ENCODE measurements around the gene AARSD1.
A peak's percentile ranks its signal among the peaks of the same experiment; 100 is the strongest.
"Not testable (repeated sequence)": the region's sequence is repeated elsewhere in the genome, so short reads cannot be mapped to it uniquely, and the experiment has no call there.

The AARSD1 gene

DNA sequence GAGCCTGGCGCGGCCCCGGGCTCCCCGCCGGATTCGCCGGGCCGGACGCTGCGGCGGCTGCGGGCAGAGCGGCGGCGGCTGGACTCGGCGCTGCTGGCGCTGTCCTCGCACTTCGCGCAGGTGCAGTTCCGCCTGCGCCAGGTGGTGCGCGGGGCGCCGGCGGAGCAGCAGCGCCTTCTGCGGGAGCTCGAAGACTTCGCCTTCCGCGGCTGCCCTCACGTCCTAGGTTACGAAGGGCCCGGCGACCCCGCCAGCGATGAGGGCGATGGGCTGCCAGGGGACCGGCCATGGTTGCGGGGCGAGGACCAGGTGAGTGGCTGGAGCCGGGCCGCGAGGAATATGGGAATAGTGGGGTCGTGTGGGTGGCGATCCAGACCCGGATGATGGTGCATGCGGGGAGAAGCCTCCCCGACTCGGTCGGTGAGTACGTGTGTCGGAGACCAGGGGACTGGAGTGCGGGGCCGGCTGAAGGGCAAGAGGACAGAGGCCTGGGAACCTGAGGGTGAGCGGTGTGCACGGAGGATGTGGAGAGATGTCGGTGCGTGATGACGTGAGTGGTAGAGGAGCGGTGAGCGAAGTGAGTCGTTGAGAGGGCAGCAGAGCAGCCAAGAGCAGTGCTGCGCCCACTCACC is 16.6 kb upstream of the AARSD1 start:
- DNase-seq (ENCODE audit: low read depth): peak; percentile 30

DNA sequence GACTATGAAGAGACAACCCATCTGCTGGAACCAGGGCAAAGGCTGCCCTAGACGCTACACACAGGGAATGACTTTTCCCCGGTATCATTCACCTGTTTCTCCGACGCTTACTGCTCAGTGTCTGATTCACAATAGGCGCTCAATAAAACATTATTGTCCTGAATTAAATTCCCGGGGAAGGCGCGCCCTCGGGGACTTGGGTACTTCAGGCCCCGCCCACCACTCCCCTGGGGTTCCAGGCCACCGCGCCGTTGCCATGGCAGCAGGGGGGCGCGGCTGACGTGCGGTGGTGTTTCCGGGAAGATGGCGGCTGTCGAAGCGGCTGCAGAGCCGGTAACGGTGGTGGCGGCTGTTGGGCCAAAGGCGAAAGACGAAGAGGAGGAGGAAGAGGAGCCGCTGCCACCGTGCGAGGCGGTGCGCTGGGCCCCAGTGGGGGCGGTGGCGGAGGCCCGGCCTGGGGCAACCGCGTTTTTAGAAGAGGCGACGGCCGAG is 16.1 kb upstream of the AARSD1 start, which contains the start of gene RUNDC1:
Gene RUNDC1 (plus strand): TSS at position 292 of the 492 bp plus-strand sequence. CDS start 12 bp downstream, at position 304.
- peak; percentile 88 for DNase-seq (ENCODE audit: low read depth)

- DNase-seq (ENCODE audit: low read depth): no peak
Measured at GRCh38 chr17:42979511-42980273, 15.4 kb upstream of the AARSD1 start, which contains the start of gene PTGES3L. PTGES3L (minus strand) TSS chr17:42980080; CDS start chr17:42980053, 27 bp downstream.

GRCh38 chr17:42975701-42976100 is 11.4 kb upstream of the AARSD1 start:
- not testable (repeated sequence) for DNase-seq (ENCODE audit: low read depth)

GRCh38 chr17:42975265-42975664 is 11.0 kb upstream of the AARSD1 start:
- no peak for DNase-seq (ENCODE audit: low read depth)

DNA sequence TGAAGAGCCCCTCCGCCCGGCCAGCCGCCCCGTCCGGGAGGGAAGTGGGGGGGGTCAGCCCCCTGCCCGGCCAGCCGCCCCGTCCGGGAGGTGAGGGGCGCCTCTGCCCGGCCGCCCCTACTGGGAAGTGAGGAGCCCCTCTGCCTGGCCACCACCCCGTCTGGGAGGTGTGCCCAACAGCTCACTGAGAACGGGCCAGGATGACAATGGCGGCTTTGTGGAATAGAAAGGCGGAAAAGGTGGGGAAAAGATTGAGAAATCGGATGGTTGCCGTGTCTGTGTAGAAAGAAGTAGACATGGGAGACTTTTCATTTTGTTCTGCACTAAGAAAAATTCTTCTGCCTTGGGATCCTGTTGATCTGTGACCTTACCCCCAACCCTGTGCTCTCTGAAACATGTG is 9.1 kb upstream of the AARSD1 start:
- DNase-seq (ENCODE audit: low read depth): not testable (repeated sequence)

GRCh38 chr17:42971589-42971988 is 7.3 kb upstream of the AARSD1 start:
- no peak for DNase-seq (ENCODE audit: low read depth)

DNA sequence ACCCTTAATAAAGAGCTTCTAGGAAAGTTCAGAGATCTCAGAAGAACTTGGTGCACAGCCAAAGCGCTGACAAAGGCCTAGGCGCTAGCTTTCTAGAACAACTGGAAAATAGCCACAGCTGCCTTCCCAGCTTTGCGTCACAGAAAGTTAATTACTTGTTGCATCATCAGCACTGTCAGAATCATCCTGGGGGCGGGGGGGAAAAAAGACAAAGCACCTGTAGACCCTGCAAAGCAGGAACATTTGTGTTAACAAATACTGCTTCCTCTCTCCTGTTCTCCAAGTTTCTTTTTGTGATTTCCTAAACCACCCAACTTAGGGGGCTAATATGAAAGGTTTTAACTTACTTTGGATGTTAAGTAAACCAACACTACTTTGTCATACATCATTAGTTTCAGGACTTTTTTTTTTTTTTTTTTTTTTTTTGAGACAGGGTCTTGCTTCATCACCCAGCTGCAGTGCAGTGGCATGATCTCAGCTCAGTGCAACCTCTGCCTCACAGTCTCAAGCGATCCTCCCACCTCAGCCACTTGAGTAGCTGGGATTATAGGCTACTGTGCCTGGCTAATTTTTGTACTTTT is 4.8 kb upstream of the AARSD1 start:
- no peak for DNase-seq (ENCODE audit: low read depth)

DNA sequence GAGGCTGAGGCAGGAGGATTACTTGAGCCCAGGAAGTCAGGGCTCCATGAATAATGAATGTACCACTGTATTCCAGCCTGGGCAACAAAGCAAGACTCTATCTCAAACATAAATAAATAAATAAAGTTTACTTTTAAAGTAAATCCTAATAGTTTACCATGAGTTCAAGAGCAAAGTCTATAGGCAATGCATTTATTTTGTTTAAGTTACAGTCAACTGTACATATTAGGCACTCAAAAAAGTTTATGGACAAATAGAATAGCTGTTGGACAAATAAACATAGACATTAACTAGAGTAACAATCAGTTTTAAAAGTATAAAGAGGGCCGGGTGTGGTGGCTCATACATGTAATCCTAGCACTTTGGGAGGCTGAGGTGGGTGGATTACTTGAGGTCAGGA is 3.7 kb upstream of the AARSD1 start:
- no peak for DNase-seq (ENCODE audit: low read depth)

- no peak for DNase-seq (ENCODE audit: low read depth)
Measured at GRCh38 chr17:42953669-42954068, 10.6 kb downstream of the AARSD1 start.

DNA sequence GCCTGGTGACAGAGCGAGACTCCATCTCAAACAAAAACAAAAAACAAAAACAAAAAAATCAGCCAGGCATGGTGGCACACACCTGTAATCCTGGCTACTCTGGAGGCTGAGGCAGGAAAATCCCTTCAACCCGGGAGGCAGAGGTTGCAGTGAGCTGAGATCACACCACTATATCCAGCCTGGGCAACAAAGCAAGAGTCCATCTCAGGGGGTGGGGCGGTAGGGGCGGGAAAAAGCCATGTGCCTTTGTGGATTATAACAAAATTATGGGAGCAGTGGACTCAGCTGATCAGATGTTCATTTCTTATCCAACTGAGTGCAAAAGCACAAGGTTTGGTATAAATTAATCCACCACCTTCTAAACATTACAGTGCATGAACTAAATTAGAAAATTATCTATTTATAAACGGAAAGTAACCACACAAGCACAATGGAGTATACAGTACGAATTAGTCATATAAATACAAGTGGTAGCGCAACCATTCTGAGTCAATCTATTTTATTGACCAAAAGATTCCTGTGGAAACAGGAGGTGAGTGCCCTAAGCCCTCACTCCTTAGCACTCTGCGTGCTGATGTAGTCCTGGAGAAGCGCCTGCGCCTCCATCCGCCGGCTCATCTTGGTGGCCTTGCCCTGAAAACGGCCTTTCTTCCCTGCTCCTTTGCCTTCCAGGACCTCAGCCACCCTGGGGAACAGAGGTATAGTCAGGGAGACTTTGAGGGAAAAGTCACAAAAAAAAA is 14.0 kb downstream of the AARSD1 start:
- no peak for DNase-seq (ENCODE audit: low read depth)

GRCh38 chr17:42946812-42947211 is 17.4 kb downstream of the AARSD1 start:
- no peak for DNase-seq (ENCODE audit: low read depth)

DNA sequence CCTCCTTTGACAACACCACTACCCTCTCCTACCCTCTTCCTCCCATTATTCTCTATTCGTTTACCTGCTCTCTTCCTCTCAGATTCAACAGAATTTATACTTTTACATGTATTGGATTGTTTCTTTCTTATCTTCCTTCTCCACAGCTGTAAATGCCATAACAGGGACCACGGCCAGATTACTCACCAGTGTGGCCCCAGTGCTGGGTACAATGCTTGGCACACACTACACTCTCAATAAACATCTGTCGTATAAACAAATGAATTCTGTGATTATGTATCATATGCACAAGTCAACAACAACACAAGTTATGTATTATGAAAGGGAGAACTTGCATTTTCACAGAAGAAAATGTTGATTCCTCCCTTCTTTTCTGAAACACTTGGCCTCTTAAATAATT is 20.0 kb downstream of the AARSD1 start:
- DNase-seq (ENCODE audit: low read depth): no peak

DNA sequence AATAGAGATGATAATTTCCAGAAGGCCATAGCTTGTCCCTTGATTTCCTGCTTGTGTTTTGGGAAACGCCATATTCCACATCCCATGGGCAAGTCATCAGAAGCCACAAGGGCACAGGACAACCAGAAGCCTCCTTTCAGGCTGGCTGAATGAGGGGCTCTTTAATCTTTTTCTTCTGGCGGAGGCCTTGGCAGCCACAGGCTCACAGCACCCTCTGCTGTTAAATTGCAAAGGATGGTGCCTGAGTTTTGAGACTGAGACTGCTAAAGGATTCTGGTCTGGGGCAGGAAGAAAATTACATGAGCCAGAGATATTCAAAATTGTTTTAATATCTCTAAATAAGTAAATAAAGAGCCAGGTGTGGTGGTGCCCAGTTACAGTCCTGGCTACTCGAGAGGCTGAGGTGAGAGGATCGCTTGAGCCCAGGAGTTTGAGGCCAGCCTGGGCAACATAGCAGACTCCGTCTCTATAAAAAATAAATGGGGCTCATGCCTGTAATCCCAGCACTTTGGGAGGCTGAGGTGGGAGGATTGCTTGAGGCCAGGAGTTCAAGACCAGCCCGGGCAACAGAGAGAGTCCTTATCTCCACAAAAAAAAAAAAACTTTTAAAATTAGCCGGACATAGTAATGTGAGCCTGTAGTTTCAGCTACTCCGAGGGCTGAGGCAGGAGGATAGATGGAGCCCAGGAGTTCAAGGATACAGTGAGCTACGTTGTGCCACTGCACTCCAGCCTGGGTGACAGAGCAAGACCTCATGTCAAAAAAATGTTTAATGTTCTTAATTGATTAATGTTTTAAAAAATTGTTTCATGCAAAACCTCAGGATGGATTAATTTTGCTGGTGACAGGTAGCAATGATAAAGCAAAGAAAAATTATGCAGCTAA is 26.3 kb downstream of the AARSD1 start:
- no peak for DNase-seq (ENCODE audit: low read depth)

DNA sequence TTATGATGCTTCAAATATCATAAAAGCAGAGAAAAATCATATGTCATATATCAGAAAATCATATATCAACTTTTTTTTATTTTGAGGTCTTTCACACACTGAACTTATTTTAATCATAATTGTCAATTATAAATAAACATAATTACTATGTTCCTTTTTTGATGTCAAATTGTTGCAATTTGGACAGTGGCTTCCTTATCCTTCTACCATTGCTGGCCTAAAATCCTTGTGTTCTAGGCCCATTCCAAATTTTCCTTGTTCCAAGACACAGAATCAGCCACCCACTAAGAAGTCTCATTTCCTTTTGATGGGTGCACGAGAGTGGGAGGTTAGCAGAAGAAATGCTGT is 34.8 kb downstream of the AARSD1 start:
- no peak for DNase-seq (ENCODE audit: low read depth)

GRCh38 chr17:42928714-42929496 is 35.3 kb downstream of the AARSD1 start:
- DNase-seq (ENCODE audit: low read depth): no peak

DNA sequence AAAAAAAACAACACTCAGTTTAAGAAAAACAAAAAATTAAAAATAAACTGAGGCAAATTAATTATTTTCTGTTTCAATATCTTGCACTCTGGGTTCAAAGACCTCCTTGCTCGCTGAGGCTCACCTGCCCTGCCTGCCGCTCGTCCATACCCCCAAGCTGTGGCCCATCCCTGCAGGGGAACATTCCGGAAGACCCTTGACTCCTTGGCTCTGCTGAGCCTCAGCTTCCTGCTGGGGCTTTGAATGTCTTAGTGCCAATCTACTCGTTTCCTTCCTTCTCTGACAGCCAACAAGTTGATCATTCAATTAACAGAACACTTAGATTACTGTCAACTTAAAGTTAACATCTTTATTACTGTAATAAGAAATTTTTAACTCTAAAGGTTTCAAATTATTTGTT is 39.4 kb downstream of the AARSD1 start:
- DNase-seq (ENCODE audit: low read depth): no peak

- not testable (repeated sequence) for DNase-seq (ENCODE audit: low read depth)
Measured at GRCh38 chr17:42923472-42923871, 40.8 kb downstream of the AARSD1 start.

GRCh38 chr17:42922294-42922693 is 42.0 kb downstream of the AARSD1 start:
- DNase-seq (ENCODE audit: low read depth): no peak

GRCh38 chr17:42920922-42921321 is 43.3 kb downstream of the AARSD1 start:
- no peak for DNase-seq (ENCODE audit: low read depth)
